CD4-positive, alpha-beta T cell treated with Interleukin-4 for 1 hour (primary cell): ENCODE data around the gene PPM1M.
A peak's percentile ranks its signal among the peaks of the same experiment; 100 is the strongest.

Source experiments
- DNase-seq, 2 donors: peaks; one replicate each; pipeline ENCODE4 v3.0.0-alpha.2; 2020 to 2022

PPM1M gene

DNA sequence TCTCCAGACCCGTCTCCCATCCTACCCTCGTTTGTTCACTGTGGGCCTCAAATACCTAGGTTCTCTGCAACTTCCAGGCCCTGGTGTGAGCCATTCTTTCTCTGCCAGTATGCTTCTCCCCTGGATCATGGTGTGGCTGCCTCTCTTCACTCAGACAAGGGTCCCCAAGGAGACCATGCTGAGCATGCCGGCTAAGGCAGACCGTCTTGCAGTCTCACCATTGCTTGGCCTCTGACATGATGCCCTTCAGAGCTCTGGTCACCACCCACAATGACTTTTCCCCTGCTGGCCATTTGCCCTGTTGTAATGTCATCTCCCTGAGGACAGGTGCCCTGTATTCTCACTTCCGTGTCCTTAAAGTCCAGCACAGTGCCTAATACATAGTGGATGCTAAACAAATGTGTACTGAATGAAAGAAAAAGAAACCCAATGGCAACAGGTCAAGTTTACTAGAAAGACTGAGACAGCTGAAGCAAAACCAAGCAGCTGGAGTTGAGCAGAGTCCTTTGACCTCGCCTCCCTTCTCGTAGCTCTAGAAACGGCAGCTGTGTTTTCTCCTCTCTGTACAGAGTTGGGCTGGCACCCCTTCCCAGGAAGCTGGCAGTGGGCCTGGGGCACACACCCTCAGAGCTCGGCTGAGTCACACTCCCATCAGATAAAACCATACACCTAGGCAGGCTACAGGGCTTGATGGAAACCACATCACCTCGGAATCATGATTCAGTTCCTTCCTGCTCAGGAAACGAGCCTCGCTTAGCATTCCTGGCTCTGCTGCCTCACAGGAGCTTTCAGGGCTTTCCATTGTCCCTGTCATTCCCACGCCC, 28.8 kb upstream of the PPM1M start:
- peak; percentile 35 to 58 for DNase-seq

DNA sequence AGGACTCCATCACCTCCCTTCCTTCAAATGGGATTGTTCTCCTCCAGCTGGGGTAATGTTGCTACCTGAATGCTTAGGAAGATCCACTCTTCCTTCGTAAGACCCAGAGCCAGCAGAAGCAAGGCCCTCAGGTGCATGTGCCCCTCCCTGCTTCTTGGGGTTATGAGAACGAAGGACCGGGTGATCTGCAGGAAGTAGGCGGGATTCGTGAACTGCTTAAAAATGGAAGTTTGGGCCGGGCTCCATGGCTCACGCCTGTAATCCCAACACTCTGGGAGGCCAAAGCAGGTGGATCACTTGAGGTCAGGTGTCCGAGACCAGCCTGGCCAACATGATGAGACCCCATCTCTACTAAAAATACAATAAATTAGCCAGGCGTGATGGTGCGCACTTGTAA, 28.2 kb upstream of the PPM1M start:
- DNase-seq = no peak

DNA sequence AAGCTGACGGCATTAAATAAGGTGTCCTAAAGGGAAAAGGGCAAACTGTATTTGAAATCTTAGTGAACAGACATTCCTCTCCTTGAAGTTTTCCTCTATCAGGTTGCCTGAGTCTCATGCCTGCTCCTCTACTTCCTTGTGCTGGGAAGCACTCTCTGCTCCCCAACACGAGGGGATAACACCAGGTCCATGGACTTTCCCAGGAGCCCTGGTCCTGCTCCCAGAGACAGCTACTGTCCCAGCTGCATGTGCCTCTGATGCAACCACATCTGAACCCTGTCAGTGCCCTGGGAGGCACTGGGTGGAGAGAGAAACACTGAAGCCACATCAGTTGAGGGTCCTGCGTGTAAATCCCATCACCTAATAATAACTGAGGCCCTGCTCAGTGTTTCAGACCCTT, 27.5 kb upstream of the PPM1M start:
- no peak for DNase-seq

DNA sequence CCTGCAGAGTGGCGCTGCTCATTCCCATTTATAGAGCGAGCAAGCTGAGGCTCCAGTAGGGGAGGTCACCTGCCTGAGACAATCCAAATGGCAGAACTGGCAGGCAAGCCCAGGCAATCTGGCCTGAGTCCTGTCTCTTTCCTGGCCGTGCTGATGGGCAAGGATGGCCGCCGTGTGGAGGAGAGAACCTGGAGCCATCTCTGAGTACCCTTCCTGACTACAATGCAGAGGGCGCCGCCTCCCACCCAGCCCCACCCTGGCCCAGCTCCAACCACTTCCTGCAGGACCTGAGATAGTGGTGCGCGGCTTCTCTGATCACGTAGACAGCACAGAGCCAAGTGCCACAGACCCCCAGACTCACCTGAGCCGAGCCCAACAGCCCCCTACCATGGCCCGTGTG, 27.1 kb upstream of the PPM1M start:
- DNase-seq = peak; percentile 28 to 33

DNA sequence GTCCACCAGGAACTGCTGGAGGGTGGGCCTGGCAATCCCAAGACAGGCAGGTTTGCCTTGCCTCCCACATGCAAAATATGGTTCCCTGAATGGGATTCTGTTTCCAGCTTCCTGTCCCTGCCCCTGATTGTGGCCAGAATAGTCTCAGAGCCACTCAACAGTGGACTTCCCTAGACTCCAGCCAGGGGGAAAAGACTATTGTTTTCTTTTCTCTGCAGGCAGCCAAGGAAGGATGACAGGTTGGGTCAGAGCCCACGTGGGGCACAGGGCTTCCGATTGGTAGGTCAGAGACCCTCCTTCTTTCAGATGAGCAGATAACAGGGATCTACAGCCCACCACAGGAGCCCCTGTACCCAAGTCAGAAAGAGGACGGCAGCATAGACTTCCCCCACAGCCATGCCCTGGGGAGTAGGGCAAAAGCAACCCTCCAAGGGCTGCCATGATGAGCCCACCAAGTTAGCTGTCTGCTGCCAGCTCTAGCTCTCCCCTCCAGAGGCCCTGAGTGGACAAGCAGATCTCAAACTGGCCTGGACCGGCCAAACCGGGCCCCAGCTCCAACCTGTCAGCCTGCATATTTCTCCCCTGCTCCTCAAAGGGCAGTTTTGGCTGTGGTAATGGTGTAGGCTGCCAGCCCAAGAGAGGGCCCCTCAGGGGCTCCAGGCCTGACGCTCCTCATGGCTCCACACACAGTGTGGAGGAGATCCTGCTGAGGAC, 26.5 kb upstream of the PPM1M start:
- no peak for DNase-seq

DNA sequence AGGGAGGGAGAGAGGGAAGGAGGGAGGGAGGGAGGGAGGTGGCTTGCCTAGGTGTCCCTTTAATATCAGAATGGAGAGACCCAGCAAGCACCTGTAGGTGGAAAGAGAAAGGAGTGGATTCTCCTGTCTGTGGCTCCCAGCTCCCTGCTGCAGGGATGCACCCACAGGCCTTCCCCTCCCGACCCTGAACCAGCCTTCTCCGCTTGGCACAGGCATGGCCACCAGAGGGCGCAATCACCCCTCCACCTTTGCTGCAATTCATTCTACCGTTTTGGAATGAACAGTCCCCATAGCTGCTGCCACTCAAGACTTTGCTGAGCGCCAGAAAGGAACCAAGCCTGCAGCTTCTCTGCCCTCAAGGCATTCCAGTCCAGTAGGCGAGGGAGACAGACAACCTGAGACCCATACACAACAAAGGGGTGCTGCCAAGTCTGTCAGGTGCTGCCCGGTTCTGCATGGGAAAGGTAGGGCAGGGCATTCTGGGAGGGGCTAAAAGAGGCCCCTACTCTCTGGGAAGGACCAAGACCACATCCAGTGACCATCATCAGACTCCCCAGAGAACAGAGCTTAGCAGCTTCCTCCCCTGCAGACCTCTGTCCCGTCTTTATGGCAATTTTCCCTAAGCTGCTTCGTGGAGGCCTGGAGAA, 25.1 kb upstream of the PPM1M start:
- peak; percentile 83 to 86 for DNase-seq

DNA sequence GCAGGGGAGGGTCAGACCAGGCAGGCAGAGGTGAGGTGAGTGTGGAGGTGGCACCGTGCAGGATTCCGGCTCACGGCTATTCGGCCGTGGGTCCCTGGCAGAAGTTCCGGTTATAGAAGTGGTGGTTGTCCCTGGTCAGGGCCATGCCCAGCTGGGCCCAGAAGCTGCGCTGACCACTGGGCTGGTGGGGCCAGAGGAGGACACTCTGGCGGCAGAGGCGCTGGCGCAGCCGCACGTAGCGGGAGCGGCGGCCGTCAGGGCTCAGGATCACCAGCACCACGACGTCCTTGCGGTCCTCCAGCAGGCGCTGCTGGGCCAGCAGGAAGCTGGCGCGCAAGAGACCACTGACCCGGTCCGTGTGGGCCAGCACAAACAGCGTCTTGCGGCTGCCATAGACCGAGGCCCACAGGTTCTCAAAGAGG, 24.4 kb upstream of the PPM1M start:
- no peak for DNase-seq

DNA sequence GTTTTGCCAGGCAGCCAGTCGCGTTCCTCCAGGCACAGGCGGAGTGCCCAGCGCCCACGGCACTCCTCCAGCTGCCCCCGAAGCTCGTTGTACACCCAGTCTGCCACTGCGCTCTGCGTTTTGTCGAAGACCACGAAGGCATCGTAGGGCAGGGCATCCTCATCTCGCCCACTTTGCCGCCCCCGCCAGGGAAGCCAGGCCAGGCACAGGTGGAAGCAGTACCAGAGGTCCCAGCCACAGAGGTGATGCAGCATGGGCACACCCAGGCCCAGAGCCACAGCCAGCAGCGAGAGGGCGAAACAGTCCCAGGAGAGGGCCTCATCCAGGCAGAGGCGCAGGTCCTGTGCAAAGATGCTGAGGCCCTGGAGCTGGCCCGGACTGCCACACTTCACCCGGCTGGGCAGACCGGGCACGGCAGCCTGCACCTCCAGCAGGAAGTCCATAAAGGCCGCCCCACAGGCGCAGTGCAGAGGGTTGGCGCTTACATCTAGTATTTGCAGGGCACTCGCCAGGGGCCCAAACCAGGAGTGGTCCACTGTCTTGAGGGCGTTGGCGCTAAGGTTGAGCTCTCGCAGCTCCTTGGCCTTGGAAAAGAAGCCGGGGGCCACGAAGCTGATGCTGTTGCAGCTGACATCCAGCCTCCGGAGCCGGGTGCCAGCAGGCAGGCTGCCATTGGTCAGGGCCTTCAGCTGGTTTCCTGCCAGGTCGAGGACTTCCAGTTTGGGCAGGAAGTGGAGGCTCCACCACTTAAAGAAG, 23.8 kb upstream of the PPM1M start:
- peak; percentile 53 to 72 for DNase-seq

DNA sequence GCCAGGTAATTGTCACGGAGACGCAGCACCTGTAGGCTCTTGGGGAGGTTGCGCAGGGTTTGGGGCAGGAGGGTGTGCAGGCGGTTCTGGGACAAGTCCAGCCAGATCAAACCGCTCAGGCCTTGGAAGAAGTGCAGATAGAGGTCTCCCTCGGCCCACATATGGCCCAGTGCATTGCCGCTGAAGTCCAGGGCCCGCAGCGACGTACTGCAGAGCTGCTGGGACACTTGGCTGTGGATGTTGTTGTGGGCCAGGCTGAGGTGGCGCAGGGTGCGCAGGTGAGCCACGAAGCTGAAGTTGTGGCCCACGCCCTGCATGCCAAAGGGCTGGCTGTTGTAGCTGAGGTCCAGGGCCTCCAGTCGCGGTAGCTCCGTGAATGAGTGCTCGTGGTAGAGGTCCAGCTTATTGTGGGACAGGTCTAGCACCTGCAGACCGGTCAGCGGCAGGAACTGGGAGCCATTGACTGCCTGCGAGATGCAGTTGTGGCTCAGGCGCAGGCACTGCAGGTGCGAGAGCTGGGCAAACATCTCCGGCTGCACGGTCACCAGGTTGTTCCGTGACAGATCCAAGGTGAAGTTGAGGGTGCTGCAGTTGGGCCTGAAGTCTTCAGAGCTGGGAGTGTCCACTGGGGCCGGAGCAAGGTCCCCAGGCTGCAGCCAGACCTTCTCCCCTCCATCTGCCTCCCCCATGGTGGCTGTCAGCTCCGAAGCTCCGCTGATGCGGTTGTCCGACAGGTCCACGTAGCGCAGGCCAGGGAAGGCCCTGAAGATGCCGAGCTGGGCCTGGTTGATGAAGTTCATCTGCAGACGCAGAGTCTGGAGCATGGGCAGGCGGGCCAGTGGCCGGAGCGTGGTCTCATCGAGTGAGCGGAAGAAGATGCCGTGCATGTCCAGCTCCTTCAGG, 23.0 kb upstream of the PPM1M start:
- no peak for DNase-seq

DNA sequence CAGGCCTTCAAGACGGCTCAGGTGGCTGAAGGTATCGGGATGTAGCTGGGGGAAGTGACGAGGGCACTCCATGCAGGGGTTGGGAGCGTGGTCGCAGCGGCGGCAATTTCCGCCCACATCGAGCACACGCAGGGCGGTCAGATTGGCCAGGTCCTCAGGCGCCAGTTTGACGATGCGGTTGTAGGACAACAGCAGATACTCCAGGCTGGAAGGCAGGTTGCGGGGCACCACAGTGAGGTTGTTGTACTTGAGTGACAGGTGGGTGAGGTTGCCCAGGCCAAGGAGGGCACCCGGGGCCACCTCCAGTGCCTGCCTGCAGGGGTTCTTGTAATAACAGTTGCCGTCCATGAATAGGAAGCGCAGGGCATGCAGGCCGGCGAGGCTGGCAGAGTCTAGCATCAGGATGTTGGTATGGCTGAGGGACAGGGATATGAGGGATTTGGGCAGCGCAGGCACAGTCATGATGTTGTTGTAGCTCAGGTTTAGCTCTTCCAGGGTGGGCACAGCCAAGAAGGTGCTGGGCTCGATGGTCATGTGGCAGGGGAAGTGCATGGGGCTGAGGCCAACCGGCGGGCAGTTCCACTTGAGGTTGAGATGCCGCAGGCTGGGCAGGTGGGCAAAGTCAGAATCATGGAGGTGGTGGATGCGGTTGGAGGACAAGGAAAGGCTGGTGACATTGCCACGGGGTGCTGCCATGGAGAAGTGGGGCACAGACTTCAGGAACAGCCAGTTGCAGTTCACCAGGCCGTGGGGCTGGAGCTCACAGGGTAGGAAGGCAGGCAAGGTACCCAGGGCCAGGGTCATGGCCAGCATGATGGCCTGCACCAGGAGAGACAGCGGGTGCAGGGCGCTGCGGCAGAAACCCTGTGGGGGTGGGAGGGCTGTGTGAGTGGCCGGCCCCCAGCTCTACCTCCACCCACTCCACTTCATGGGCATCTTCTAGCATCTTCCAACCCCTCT, 21.8 kb upstream of the PPM1M start:
- DNase-seq = no peak

DNA sequence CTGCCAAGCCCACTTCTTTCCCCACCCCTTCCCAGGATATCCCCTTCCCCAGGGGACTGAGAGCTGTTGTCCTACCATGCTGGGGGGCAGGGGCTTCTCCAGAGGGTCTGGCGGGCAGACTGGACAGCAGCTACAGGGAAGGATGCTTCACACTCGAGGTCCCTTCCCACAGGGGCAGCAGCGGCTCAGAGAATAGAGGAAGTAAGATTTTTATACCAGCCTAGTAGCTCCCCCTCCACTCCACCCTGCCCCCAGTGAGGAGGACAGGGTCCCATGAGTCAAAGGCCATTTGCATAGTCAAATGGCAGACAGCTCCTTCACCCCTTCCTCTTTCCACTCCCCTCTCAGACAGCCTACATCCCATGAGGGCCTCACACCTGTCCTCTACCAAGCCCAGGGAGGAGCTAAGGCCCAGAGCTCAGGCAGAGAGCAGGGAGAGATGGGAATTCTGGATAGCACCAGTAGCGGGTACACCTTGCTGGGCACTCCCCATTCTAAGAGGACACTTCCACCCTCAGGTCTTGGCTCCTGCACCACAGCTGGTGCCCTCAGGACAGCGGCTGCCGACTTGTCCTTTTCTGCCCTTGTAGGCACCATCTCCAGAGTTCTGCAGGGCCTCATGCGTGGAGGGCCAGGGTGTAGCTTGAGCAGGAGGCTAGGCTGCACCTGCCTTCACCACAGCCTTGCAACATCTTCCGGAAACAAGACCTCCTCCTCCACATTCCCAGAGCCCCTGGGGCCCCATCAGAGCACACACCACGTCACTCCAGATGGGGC, 19.9 kb upstream of the PPM1M start, which contains the start of gene TLR9:
Gene TLR9, minus strand, starts transcription at position 194 of the 777 bp plus-strand sequence. Its CDS starts 116 bp downstream, at position 78.
- peak in 1 of 2 donors; percentile 78 for DNase-seq

DNA sequence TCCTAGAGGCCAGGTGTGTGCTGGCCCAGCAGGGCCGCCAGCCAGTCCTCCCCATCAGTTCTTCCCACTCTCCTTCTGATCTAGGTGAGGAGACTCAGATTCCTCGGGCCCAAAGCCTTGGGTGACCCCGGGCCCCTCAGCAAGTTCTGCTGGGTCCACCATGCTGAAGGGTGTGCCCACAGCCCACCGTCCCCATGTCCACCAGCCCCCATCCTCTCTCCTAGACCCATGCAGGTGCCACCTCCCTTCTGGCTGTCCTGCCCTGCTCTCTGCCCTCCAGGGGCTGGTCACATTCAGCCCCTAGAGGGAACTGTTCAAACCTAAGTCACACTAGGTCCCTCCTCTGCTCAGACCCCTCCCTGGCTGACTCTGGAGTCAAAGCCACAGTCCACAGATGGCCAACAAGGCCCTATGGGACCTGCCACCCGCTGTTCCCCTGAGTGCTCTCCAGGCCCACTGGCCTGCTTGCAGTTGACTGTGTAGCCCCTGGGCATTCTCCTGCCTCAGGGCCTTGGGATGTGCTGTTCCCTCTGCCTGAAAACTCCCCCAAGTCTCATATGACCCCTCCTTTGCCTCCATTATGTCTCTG, 19.2 kb upstream of the PPM1M start:
- DNase-seq = no peak

DNA sequence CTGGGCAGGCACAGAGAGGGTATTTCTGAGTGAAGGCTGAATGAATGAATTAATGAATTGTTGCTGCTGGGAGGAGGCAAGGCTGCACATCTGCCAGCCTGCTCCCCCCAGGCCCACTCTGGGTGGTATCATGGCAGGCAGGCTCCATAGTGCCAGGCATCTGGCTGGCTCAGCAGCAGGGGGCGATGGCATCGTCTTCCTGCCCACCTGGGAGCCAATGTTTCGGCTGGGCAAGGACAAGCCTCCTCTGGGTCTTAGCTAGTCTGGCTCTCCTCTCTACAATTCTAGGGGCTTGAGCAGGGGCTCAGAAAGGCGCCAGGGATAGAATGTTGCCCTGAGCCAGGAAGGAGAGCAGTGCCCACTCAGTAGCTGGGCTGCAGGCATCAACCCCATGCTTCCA, 18.4 kb upstream of the PPM1M start:
- DNase-seq = no peak

DNA sequence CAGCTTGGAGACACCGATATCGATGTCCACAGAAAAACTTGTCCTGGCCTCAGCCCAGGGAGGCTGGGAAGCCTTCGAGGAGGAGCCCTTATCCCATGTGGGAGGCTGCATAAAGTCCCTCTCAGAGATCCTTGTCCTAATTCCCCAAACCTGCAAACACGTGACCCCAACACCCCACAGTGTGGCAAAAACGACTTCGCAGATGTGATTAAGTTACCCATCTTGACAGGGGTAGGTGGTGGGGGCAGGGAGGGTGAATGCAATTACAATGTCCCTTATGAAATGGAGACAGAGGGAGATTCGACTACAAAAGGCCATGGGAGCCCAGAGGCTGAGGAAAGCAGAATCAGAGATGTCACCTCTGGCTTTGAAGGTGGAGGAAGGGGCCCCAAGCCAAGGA, 17.8 kb upstream of the PPM1M start:
- no peak for DNase-seq

DNA sequence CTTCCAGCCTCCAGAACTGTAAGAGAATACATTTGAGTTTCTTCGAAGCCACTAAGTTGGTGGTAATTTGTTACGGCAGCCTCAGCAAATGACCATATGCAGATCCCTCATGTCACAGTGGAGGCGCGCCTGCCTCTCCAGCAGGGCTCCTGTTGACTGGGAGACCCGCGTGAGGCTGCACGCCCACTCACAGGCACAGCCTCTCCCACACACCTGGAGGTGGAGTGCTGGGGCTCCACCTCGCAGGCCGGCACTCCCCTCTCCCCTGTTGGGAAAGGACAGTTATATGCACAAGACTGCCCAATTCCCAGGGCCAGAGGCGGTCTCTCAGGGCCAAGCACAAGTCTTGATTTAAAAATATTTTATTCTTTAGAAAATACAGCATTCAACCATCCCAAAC, 17.3 kb upstream of the PPM1M start:
- DNase-seq = no peak

DNA sequence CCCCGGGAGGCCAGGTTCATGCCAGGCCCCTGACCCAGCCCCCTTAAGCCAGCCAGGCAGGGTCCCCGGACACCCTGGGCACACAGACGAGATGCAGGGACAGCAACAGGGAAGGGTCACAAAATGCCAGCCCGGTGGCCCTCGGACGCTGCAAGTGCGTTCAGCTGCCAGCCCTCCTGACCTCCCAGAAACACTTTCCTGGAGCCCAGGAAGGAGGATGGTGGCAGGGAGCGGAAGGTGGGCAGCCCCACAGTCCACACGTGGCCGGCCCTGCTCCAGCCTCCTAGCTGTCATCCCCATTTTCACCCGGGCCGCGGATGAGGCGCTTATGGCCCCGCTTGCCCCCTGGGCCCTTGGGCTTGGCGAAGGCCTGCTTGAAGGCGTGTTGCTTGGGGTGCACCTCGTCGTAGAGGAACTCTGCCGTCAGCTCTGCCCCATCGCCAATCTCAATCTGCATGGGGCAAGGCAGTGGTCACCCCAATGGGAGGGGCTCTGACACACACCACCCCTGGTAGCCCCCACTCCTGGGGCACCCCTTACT, 16.7 kb upstream of the PPM1M start:
- DNase-seq = no peak

DNA sequence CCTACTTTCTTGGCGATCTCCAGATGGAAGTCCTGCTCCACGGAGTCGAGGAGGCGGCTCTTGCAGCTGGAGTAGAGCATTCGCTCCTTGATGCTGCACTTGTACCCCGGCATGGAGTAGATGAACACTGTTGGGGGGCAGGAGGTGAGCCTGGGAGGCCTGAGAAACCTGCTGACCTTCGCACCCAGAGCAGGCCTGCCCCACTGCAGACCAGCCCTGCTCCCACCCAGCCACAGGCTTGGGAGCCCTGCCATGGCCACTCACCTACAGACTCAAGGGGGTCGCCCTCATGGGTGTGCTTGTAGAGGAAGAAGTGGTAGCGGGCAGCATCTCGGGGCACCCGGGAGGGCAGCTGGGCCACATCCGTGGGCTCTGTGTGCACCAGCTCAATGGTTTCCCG, 15.9 kb upstream of the PPM1M start:
- DNase-seq = no peak

DNA sequence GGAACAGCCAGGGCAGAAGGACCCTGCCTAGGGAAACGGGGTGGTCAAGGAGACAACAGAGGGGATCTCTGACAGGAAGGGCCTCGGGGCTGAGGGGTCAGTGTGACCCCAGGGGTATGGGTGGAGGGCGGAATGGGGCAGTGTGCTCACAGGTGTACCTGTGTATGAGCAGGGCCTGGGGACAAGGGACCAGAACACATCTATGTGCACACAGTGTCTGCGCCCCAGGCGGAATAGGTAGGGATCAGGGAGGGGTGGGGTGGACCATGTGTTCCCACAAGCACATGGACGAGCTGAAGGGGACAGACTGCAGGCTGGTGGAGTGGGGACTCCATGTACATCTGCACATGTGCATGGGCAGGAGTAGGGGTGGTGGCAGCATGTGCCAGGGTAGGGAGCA, 15.1 kb upstream of the PPM1M start:
- no peak for DNase-seq

DNA sequence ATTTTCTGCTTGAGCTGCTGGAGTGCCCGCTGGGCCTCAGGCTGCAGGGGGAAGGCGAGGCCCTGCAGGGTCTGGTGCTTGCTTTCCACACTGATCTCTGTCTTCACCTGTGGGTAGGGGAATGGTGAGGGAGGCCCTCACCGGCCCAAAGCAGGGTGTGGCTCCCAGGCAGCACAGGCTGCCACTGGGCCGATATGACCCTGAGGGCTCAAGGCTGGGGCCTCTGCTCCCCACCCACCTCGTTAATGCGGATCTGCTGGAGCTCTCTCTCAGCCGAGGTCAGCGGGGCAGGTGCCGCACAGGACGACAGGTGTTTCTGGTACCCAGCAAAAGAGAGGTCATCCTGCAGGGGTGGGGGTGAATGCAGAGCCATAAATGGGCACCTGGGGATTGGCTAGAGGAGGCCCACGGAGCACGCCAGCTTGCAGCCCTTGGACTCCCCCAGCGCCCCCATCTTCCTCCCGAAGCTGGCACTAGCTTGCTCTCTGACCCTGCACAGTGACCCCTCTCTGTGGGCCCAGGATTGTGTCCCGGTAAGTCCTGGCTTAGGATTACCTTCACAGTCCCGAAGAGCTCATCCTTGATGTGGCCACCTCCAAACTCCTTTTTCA, 14.6 kb upstream of the PPM1M start:
- no peak for DNase-seq
